HEK293 (cell line): ENCODE measurements around the gene E2F1.
A peak's percentile ranks its signal among the peaks of the same experiment; 100 is the strongest.

Experiments
- HIC1 ChIP-seq: fragments of 450-650 bp; formaldehyde crosslinking; IDR thresholded peaks from 2 replicates; pipeline ENCODE4 v1.5.1; 2016; ENCODE audit warnings: missing biosample characterization, missing genetic modification characterization
- RBAK ChIP-seq: fragments of 450-650 bp; formaldehyde crosslinking; IDR thresholded peaks from 2 replicates; pipeline ENCODE4 v1.5.1; 2016; ENCODE audit warnings: missing biosample characterization, missing genetic modification characterization
- TRIM28 ChIP-seq: IDR thresholded peaks from 2 replicates; pipeline ENCODE4 v1.6.1; 2011; ENCODE audit warnings: low read length, control low read depth, borderline replicate concordance
- ZBTB44 ChIP-seq: fragments of 450-650 bp; IDR thresholded peaks from 2 replicates; pipeline ENCODE4 v1.5.1; 2018; ENCODE audit warnings: missing biosample characterization, mild to moderate bottlenecking, missing genetic modification characterization
- ZBTB49 ChIP-seq: fragments of 450-650 bp; formaldehyde crosslinking; IDR thresholded peaks from 2 replicates; pipeline ENCODE4 v1.5.1; 2016; ENCODE audit warnings: missing biosample characterization, missing genetic modification characterization, low read depth
- ZBTB7A ChIP-seq: fragments of 450-650 bp; formaldehyde crosslinking; IDR thresholded peaks from 2 replicates; pipeline ENCODE4 v1.5.1; 2016; ENCODE audit warnings: low read depth, missing biosample characterization, missing genetic modification characterization
- ZIC2 ChIP-seq: fragments of 450-650 bp; formaldehyde crosslinking; IDR thresholded peaks from 2 replicates; pipeline ENCODE4 v1.5.1; 2016; ENCODE audit warnings: missing biosample characterization, missing genetic modification characterization
- ZNF140 ChIP-seq: fragments of 450-650 bp; formaldehyde crosslinking; IDR thresholded peaks from 2 replicates; pipeline ENCODE4 v1.5.1; 2016; ENCODE audit warnings: missing biosample characterization, missing genetic modification characterization
- ZNF157 ChIP-seq: fragments of 450-650 bp; formaldehyde crosslinking; IDR thresholded peaks from 2 replicates; pipeline ENCODE4 v1.5.1; 2016; ENCODE audit warnings: missing biosample characterization, missing genetic modification characterization
- ZNF169 ChIP-seq: fragments of 450-650 bp; formaldehyde crosslinking; IDR thresholded peaks from 2 replicates; pipeline ENCODE4 v1.5.1; 2016; ENCODE audit warnings: missing biosample characterization, missing genetic modification characterization
- ZNF174 ChIP-seq: fragments of 450-650 bp; formaldehyde crosslinking; IDR thresholded peaks from 2 replicates; pipeline ENCODE4 v1.5.0; 2017; ENCODE audit warnings: missing biosample characterization, mild to moderate bottlenecking, missing genetic modification characterization
- ZNF175 ChIP-seq: fragments of 450-650 bp; formaldehyde crosslinking; IDR thresholded peaks from 2 replicates; pipeline ENCODE4 v1.5.1; 2016; ENCODE audit warnings: missing biosample characterization, missing genetic modification characterization
- ZNF248 ChIP-seq: fragments of 450-650 bp; formaldehyde crosslinking; IDR thresholded peaks from 2 replicates; pipeline ENCODE4 v1.5.1; 2017; ENCODE audit warnings: missing biosample characterization, missing genetic modification characterization
- ZNF391 ChIP-seq: fragments of 450-650 bp; formaldehyde crosslinking; IDR thresholded peaks from 2 replicates; pipeline ENCODE4 v1.5.1; 2016; ENCODE audit warnings: low read depth, missing biosample characterization, missing genetic modification characterization, borderline replicate concordance
- ZNF398 ChIP-seq: fragments of 450-650 bp; formaldehyde crosslinking; IDR thresholded peaks from 2 replicates; pipeline ENCODE4 v1.5.1; 2017; ENCODE audit warnings: missing biosample characterization, missing genetic modification characterization
- ZNF473 ChIP-seq: fragments of 450-650 bp; formaldehyde crosslinking; IDR thresholded peaks from 2 replicates; pipeline ENCODE4 v1.5.1; 2017; ENCODE audit warnings: missing biosample characterization, missing genetic modification characterization
- ZNF585B ChIP-seq: fragments of 450-650 bp; formaldehyde crosslinking; IDR thresholded peaks from 2 replicates; pipeline ENCODE4 v1.5.1; 2016; ENCODE audit warnings: missing biosample characterization, missing genetic modification characterization
- ZNF629 ChIP-seq: fragments of 450-650 bp; formaldehyde crosslinking; IDR thresholded peaks from 2 replicates; pipeline ENCODE4 v1.5.1; 2017; ENCODE audit warnings: missing biosample characterization, missing genetic modification characterization
- ZNF639 ChIP-seq: fragments of 450-650 bp; formaldehyde crosslinking; IDR thresholded peaks from 2 replicates; pipeline ENCODE4 v1.5.1; 2016; ENCODE audit warnings: missing biosample characterization, missing genetic modification characterization
- ZNF645 ChIP-seq: fragments of 450-650 bp; formaldehyde crosslinking; IDR thresholded peaks from 2 replicates; pipeline ENCODE4; 2016; ENCODE audit warnings: missing biosample characterization, missing genetic modification characterization
- ZNF701 ChIP-seq: fragments of 450-650 bp; formaldehyde crosslinking; IDR thresholded peaks from 2 replicates; pipeline ENCODE4 v1.5.1; 2016; ENCODE audit warnings: missing biosample characterization, missing genetic modification characterization
- ZNF704 ChIP-seq: fragments of 450-650 bp; formaldehyde crosslinking; IDR thresholded peaks from 2 replicates; pipeline ENCODE4 v1.5.1; 2016; ENCODE audit warnings: missing biosample characterization, missing genetic modification characterization
- ZNF76 ChIP-seq: fragments of 450-650 bp; formaldehyde crosslinking; IDR thresholded peaks from 2 replicates; pipeline ENCODE4; 2016; ENCODE audit warnings: low read depth, missing biosample characterization, missing genetic modification characterization, borderline replicate concordance
- ZNF776 ChIP-seq: fragments of 450-650 bp; formaldehyde crosslinking; IDR thresholded peaks from 2 replicates; pipeline ENCODE4 v1.5.0; 2017; ENCODE audit warnings: missing biosample characterization, missing genetic modification characterization, borderline replicate concordance
- ZSCAN16 ChIP-seq: fragments of 450-650 bp; formaldehyde crosslinking; IDR thresholded peaks from 2 replicates; pipeline ENCODE4 v1.5.1; 2016; ENCODE audit warnings: missing biosample characterization, missing genetic modification characterization
- ZSCAN30 ChIP-seq: fragments of 450-650 bp; IDR thresholded peaks from 2 replicates; pipeline ENCODE4 v1.5.1; 2018; ENCODE audit warnings: missing biosample characterization, mild to moderate bottlenecking, missing genetic modification characterization, moderate library complexity

The E2F1 gene

GRCh38 chr20:33675136-33675959 lies 10.8 kb downstream of the E2F1 start (continued):
- TF ChIP-seq ZNF639 (tag by site-specific recombination) (no peak), ZNF157 (no peak), ZNF629 (tag by site-specific recombination) (no peak; the same call in none of the 2 replicates), TRIM28 (no peak), ZNF140 (tag by site-specific recombination) (no peak), ZNF398 (tag by site-specific recombination) (no peak), ZSCAN30 (tag by site-specific recombination) (no peak), ZBTB44 (tag by site-specific recombination) (no peak), ZNF391 (tag by site-specific recombination) (no peak), ZNF704 (no peak), ZIC2 (tag by site-specific recombination) (peak; percentile 20; the same call in 1 of the 2 replicates), ZNF776 (tag by site-specific recombination) (no peak), RBAK (tag by site-specific recombination) (no peak), ZNF76 (tag by site-specific recombination) (no peak), ZNF645 (tag by site-specific recombination) (no peak), HIC1 (tag by site-specific recombination) (no peak), ZBTB49 (tag by site-specific recombination) (no peak), ZNF248 (no peak), ZNF701 (tag by site-specific recombination) (no peak), ZBTB7A (tag by site-specific recombination) (no peak), ZSCAN16 (no peak), ZNF473 (tag by site-specific recombination) (no peak), ZNF585B (tag by site-specific recombination) (no peak), ZNF174 (tag by site-specific recombination) (no peak), ZNF169 (tag by site-specific recombination) (no peak), ZNF175 (tag by site-specific recombination) (no peak)
